GM18861 (cell line): ENCODE measurements around the gene DUSP28.
"Not testable (repeated sequence)": the region's sequence is repeated elsewhere in the genome, so short reads cannot be mapped to it uniquely, and the experiment has no call there.

Experiments
- ATAC-seq: cut with Tn5 transposase; IDR thresholded peaks from one replicate; pipeline ENCODE4 v1.9.1; 2021; ENCODE audit not compliant: unreplicated experiment

Gene DUSP28

GRCh38 chr2:240527153-240527750, 32.9 kb upstream of the DUSP28 start:
- no peak for ATAC-seq

GRCh38 chr2:240528406-240529040, 31.6 kb upstream of the DUSP28 start:
- ATAC-seq = no peak

DNA sequence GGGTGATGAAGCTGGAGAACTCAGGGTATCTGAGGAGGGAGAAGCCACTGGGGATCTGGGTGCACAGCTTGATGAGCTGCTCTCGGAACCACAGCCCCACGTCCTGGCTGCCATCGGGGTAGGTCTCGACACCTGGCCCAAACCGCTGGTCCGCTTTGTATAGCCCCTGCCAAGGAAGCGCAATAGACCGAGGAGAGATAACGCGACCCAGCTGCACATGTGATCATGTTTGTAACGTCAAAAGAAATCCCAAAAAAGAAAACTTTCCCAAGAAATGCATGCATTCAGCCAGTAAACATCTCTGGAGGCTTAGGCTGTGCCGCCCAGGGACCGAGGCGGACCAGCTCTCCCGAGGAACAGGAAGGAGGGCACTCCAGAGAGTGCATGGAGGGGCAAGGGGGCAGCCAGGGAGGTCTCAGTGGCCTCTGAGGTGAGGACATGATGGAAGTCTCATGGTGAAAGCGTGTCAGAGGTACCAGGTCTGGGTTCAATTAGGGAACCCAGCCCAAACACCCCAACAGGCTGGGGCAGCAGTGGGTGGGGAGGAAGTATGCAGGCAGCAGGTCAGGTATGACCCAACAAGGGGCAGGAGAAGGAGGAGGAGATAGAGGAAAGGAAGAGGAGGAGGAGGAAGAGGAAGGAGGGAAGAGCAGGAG, 30.7 kb upstream of the DUSP28 start:
- no peak for ATAC-seq

DNA sequence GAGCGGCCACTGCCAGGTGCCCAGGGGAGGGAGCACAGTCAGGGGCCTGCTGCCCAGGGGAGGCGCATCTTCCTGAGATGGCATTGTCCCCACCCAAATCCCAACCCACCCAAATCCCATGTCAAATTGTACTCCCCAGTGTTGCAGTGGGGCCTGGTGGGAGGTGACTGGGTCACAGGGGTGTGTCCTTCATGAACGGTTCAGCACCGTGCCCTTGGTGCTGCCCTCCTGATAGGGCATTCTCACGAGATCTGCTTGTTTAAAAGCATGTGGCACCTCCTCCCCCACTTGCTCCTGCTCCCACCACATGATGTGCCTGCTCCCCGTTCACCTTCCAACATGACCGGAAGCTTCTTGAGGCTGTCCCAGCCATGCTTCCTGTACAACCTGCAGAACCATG, 30.0 kb upstream of the DUSP28 start:
- no peak for ATAC-seq

- ATAC-seq = no peak
Observed at GRCh38 chr2:240531038-240531437, 29.1 kb upstream of the DUSP28 start.

DNA sequence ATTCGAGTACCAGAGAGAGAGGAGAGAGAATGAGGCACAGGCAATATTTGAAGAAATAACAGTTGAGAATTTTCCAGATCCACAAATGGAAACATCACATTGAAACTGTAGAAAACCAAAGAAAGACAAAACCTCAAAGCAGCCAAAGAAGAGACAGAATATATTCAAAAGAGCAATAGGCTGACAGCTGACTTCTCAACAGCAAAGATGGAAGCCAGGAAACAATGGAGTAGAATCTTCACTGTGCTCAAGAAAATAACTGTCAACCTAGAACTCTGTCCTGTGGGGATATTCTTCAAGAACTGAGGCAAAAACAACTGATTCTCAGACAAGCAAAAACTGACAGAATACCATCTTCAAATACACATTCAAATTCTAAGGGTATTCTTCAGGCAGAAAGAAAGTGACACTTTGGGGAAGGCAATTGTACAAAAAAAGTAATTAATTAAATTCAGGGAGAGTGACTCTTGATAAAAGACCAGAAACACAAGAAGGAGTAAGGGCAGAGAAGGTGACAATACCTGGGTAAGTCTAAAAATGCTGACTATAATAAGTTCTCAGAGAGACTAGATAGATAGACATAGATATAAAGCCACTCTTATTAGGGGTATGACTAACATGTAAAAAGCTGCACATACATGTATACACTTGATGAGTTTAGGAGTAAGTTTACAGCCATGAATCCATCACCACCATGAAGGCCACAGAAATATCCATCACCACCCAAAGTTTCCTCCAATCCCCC, 28.0 kb upstream of the DUSP28 start:
- ATAC-seq = no peak

- ATAC-seq = no peak
Observed at GRCh38 chr2:240538031-240538780, 22.0 kb upstream of the DUSP28 start.

GRCh38 chr2:240539101-240539500, 21.1 kb upstream of the DUSP28 start:
- not testable (repeated sequence) for ATAC-seq

GRCh38 chr2:240539906-240540305, 20.3 kb upstream of the DUSP28 start:
- no peak for ATAC-seq

DNA sequence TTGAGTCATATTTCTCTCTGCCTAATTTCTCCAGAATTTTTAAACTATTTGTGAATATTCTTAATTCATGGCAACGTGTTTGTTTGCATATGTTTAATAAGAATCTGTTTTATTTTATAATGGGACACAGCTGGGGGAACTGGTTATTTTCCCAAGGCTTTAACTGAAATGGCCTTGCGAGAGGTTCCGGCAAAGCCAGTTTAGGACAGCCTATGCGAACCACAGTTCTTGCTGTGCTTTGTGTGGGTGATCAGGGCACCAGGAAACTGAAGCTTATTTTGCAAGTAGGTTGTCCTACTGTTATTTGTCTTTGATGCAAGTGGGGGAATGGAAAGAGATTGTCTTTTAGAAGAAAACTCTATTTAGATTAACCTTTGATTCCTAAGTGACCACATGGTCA, 8.9 kb upstream of the DUSP28 start:
- no peak for ATAC-seq

DNA sequence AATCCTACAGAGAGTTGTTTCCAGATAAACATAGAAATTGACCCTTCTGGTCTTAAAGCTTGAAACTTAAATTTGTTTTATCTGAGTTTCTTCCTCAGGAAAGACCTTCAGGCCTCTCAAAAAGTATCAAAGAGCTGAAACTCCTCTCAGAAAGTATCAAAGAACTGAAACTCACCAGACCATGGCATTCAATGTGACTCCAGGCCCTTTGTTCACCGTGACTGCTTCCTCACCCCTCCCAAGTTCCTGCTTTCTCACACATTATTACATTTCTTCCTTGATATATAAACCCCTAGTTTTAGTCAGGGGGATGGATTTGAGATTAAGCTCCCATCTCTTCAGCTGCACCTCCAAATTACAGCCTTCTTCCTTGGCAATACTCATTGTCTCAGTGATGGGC, 8.3 kb upstream of the DUSP28 start:
- ATAC-seq = no peak

DNA sequence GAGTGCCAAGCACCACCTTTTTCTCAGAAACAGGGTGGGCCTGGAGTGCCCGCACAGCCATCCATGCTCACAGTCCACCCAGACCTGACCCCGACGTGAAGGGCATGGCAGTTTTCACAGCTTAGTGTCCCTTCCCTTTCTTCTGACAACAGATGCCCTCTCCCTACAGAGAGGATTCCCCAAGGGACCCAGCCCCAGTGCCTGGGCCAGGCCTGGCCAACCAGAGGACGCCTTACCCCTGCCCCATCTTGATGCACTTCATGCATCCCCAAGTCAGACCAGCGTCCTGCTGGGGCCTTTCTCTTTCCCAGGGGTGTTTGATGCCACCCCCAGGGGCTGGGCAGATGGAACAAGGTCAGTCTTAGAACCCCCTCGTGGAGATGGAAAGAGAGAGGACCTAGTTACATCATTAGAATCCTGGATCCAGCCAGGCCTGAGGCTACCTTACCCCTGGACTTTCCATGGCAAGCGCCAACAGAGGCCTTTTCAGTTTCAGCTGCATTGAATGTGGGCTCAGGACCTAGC, 6.1 kb upstream of the DUSP28 start:
- no peak for ATAC-seq

GRCh38 chr2:240554767-240555493, 5.2 kb upstream of the DUSP28 start:
- ATAC-seq = no peak

DNA sequence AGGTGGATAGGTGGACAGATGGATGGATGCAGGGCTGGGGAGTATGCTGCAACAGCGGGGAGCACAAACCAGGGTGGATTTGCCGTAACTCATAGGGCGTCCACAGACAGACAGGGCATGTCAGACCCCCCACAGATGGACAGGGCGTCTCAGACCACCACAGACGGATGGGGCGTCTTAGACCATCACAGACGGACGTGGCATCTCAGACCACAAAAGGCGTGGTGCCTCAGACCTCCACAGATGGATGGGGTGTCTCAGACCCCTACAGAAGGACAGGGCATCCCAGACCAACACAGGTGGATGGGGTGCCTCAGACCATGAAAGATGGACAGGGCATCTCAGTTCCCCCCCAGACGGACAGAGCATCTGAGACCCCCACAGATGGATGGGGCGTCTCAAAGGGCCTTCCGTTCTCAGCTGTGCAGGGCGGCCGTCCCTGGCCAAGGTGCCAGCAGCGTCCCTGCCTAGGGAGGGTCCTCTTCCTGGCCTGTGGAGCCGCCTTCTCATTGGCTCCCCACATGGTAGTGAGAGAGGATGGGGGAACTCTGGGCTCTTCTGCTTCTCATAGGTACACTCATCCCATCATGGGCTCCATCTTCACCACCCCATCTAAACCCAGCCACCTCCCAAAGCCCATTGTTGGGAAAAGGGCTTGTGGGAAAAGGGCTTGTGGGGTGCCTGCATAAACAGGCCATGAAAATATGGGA, 4.5 kb upstream of the DUSP28 start:
- no peak for ATAC-seq

DNA sequence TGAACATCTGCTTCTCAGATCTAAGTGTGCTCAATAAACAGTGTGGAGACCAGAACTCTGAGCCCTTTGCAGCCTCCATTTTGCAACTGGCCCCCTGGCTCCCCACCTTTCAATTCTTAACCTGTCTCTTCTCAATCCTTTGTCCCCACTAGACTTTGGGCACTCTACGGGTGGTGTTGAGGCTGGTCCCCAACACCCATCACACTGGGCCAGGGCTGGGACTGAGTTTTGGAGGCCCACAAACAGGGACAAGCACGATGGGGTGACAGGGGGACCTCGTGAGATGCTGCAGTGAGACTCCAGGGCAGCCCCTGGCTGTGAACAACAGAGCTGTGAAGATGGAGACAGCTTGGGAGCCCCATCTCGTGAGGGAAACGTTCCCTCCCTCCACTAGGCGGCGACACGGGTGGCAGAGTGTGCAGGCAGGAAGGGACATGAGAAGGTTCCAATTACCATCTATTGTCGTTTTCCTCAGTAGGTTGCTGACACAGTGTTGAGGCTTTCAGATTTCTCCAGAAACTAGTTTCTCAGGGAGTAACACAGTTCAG, 3.5 kb upstream of the DUSP28 start:
- ATAC-seq = no peak

DNA sequence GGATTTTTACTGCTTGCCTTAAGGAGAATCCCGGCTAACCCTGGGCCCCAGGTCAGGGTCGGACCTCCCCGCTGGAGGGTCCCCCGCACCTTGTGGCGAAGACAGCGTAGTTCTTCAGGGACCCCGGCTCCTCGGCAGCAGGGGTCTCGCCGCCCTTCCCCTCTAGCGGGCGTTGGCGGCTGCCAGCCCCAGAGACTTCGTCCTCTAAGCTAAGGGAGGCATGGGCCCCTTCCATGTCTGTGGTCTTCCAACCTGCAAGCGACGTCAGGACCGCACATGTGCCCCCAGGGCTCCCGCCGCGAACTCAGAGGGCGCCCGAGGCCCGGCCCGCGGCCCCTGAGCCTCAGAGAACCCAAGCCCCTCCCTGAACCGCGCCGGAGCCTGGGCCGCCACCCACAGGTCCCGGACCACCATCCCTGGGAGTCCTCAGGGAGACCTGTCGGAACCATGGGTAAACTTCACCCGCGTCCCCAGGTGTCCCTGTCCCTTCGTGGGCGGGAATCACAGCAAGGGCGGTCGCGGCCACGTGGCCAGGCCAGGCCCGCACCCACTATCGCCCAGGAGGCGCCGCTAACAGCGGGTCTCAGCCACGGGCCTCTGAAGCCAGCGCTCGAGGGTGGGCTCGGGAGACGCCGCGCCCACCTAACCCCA, 2.9 kb upstream of the DUSP28 start:
- no peak for ATAC-seq

- ATAC-seq = no peak
Observed at GRCh38 chr2:240557808-240558207, 2.3 kb upstream of the DUSP28 start, which contains the start of gene ANKMY1. TSS of gene ANKMY1 (minus strand) at chr2:240557988. CDS start at chr2:240557335, 653 bp downstream.

- no peak for ATAC-seq
Observed at GRCh38 chr2:240558236-240558761, 1.9 kb upstream of the DUSP28 start.
